Stimulated activated CD4-positive, alpha-beta T cell treated with anti-CD3 and anti-CD28 coated beads, Interleukin-15, amount 100 ng/mL, for 1 hour (primary cell): ENCODE results near the gene OR14I1.

Experiments used
- DNase-seq, 2 donors: peaks; one replicate each; pipeline ENCODE4 v3.0.0-alpha.2; 2020; ENCODE audit warnings: low read depth in 1 of 2, low spot score in 1 of 2

The OR14I1 gene

GRCh38 chr1:248702714-248703113 lies at the start of gene OR14I1:
TSS of gene OR14I1 (minus strand) at chr1:248702766.
- DNase-seq, result no peak

GRCh38 chr1:248751635-248752034 lies 49.1 kb upstream of the OR14I1 start:
- no peak for DNase-seq

DNA sequence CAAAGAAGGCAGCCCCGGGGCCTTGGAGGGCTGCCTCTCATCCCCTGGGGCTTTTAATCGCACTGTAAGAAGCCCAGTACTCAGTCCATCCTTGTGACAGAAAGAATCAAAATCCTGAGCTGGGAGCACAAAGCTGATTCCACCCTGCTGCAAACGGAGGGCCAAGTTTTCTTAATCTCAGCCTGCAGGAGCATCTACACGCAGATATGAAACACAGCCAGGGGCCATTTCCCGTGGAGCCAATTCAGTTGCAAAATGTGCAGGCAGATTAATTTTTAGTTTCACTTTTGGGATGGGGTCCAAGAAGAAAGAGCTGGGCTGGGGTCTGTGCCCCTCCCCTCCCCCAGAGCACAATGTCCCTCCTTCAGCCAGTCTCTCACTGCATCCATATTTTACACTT lies 48.6 kb upstream of the OR14I1 start:
- no peak for DNase-seq

DNA sequence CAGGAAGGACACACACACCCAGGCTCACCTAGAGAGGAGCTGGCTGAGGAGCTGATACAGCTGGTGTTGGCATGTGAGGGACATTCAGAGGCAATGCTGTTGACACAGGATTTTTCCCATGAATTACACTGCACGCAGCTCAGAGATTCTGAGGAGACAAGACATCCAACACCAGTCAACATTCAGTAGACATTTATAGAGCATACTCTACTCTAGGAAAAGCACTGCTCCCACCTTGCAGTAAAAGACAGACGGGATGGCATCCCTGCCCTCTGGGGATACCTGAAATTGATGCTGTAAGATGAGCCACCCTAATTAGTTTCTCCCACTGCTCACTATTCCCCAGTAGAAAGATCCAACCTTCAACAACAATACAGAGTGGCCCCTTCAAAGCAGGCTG lies 47.9 kb upstream of the OR14I1 start:
- no peak for DNase-seq

DNA sequence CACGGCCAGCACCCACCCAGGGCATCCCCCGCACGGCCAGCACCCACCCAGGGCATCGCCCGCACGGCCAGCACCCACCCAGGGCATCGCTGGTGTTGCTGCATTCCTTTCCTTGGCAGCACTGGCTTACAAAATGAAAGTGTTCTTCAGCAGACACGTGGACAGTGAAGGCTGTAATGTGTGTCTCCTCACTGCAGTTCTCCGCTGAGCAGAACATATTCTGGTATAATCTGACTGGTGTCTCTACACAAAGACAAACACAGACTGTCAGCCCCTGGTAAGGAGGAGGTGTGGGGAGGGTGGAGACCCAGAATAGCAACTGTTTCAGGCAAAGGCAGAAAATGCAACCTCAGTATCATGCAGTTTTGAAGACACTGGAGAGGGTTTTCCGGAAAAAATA lies 45.6 kb upstream of the OR14I1 start:
- no peak for DNase-seq

DNA sequence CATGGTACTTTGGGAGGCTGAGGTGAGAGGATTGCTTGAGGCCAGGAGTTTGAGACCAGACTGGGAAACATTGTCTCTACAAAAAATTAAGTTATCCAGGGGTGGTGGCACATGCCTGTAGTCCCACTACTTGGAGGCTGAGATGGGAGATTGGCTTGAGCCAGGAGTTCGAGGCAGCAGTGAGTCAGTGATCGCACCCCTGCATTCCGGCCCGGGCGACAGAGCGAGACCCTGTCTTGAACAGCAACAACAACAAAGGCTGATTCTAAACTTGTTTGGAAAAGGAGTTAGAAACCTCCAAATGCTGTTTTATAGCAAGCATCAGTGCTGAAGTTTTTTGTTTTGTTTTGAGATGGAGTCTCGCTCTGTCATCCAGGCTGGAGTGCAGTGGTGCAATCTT lies 38.3 kb upstream of the OR14I1 start:
- no peak for DNase-seq

DNA sequence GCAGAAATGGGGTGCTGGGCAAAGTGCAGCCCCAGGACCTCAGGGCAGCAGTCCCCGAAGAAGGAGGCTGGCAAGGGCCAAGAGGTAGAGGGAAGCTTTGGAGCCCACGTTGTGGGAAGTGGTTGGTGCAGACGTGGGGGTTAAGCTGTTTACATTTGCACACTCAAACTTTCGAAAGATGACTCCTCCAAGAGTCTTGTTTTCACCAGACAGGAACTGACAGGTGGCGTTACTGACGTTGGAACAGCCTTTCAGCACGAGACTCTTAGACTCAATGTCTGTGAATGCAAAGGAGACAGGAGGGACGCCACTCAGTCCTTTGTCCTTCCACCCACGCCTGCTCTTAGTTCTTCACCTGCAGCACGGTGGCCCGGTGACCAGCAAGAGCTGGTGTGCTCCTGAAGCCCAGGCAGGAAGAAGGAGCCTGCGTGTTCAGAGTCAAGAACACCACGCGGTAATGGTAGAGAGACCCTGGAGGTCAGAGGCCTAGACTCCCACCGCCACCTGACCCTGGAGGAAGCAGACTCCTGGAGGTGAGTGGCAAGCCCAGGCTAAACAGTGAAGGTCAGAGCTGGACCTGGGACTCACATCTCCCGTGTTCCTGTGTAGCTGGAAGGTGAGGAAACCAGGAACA lies 37.1 kb upstream of the OR14I1 start:
- no peak for DNase-seq

GRCh38 chr1:248737457-248737856 lies 34.9 kb upstream of the OR14I1 start:
- DNase-seq, result no peak

GRCh38 chr1:248736977-248737376 lies 34.4 kb upstream of the OR14I1 start:
- DNase-seq, result no peak

GRCh38 chr1:248733566-248733965 lies 31.0 kb upstream of the OR14I1 start:
- DNase-seq, result no peak

DNA sequence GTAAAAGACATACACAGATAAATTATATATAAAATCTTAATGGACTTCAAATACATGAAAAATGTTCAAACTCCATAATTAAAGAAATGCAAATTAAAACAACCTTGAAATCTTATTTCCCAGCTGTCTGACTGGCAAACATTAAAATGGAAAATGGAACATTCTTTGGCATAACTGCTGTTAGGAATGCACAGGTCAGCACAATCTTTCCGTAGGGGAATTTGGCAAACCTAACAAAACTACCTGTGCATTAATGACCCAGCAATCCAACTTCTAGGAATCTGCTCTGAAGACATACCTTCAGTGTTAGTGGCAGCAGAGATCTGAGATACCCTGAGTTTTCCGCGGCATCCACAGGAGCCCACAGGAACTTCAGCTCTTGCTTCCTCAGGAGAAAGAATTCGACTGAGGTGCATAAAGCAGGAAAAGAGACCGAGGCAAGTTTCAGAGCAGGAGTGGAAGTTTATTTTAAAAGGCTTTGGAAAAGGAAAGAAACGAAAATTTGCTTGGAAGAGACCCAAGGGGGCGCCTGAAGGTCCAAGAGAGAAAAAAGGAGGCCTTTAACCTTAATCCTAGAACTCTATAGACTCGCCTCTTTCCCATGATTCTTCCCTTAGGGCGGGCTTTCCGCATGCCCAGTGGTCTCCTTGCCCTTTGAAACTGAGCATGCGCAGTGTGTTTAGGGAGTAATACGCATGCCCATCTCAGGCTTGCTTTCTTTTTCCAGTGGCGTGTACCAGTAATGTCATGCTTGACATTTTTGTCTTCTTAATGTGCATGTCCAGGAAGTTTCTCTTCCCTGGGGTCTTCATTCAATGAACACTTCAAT lies 28.2 kb upstream of the OR14I1 start:
- DNase-seq, result no peak

DNA sequence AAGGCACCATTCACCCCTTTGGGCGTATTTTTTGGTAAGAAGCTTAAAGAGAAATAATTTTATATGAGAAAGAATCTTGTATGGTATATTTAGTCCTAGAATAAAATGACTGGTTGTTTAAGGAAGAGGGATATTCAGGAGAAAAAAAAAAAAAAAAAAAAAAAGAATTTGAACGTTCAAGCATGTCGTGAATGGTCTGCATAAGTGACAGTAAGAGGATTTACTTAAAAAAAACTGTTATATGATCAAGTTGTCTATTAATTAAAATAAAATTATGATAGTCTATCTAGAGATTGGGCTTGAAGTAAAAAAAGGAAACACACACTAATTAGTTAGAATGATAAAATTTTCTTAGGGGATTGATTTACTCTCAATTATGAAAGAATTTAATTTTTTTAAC lies 11.7 kb upstream of the OR14I1 start:
- no peak for DNase-seq

GRCh38 chr1:248710305-248710900 lies 7.8 kb upstream of the OR14I1 start:
- DNase-seq, result no peak

DNA sequence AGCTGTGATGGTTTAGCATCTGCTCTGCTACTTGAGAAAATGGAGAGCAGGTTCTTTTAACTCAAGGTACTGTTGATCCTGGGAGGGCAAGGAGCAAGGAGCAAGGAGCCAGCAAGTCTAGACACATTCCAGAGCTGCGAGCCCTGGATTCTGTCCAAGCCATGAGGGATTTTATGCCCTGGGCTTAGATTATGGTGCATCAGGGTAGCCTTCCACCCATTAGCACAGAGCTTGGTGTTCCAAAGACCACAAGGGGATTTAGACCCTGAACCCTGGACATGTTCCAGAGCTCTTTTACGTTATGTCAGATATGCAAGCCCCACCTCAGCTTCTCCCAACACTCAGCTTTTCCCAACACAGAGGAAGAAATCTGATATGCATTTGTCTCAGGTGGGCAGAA lies 2.0 kb upstream of the OR14I1 start:
- DNase-seq, result no peak

DNA sequence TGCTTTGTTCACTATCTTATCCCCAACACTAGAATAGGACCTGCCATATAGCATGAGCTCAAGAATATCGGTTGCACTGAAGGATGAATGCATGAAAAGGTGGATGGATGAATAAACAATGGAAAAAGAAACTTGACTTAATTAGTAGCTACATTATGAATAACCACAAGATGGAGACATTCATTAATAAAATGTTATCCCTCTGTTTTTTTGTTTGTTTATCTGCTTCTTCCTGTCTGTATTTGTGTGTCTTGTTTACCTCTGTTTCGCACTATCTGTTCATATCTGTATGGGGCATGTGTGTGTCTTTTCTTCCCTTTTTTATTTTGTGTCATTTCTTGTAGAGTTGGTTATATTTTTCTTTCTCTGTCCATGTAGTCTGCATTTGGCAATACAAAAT lies 1.1 kb upstream of the OR14I1 start:
- DNase-seq, result no peak

DNA sequence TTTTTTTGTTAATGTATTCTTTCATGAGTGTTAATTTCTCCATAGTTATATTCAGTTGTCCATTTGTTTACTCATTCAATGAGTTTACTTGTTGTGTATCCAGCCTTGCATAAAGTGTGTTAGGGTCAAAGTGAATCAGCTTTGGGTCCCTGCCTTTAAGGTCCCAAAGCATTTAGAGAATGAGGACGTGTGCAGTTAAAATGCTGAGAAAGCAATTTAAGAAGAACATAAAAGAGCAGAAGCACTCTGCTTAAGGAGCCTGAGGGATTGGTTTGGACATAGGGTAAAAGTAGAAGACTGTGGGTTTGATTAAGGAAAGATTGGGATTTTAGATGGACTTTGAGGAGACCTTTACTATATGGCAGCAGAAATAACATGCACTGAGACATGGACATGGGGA lies 3.5 kb downstream of the OR14I1 start:
- no peak for DNase-seq

DNA sequence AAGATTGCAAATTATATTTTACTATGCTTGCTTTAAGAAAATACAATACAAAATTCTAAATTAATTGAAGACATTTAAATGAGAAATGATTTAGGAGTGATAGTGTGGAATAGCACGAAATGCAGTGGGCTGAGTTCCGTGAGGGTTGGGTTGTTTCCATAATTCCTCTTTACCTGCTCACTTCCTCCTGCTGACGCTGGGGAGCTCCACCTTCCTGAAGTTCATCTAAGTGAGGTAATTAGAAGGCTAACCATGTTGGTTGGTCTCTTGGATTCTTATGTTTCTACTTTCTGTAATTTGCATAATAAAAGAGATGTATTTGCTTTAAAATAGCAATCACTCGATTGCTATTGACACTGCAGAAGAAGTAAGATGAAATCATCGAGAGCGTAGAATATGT lies 4.7 kb downstream of the OR14I1 start:
- no peak for DNase-seq

- DNase-seq, result no peak
These were observed 5.8 kb downstream of the OR14I1 start for GRCh38 chr1:248696774-248697173.

DNA sequence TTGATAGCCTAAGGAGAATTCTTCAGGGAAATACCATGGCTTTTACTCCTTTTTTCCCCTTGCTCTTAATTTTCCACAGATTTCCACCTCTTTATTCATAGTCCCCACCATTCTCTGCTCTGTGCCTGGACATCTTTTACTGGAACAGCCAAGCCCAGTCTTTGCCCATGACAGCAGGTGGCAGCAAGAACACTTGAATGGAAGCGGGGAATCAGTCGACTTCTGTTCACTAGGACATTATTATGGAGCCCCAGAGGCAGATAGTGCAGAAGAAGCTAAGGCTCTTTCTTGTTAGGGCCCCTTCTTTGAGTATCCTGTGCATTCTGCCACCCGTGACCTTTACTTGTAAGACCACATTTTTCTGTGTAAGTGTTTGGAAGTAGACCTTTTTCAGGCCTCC lies 6.3 kb downstream of the OR14I1 start:
- no peak for DNase-seq

GRCh38 chr1:248695451-248696132 lies 7.0 kb downstream of the OR14I1 start:
- no peak for DNase-seq

GRCh38 chr1:248691567-248692155 lies 10.9 kb downstream of the OR14I1 start:
- no peak for DNase-seq
